WTC11 (cell line): Measurements from ENCODE around the gene LACC1. TPM values are rescaled to one million over a fixed set of nuclear protein-coding genes. Genes with fewer than 3 reads are reported as not detected.

ENCODE experiments used
- ATAC-seq: fragments of 200-7000 bp; cut with Tn5 transposase; 2 replicates; pipeline ENCODE4 v1.10.0; 2021; ENCODE audit warnings: mild to moderate bottlenecking, moderate library complexity
- CTCF ChIA-PET: fragments of 300-600 bp; sonication (Branson Sonifier 250); formaldehyde crosslinking; loops from one replicate; lab custom pipeline; 2021; ENCODE audit warnings: antibody characterized with exemption; lab: Charles Lee
- POLR2A ChIA-PET: fragments of 350-600 bp; sonication (Branson Sonifier 250); formaldehyde crosslinking; loops from one replicate; lab custom pipeline; 2021; ENCODE audit warnings: antibody characterized with exemption; lab: Charles Lee
- DNase-seq: peaks from one replicate; pipeline ENCODE4 v3.0.0; 2021; ENCODE audit warnings: low spot score
- H3K27ac Mint-ChIP-seq: 2 replicates; pipeline ENCODE4 v1.8.0; 2021; ENCODE audit warnings: mixed read lengths
- H3K27me3 Mint-ChIP-seq: 2 replicates; pipeline ENCODE4 v1.8.0; 2021; ENCODE audit warnings: low read depth, mild to moderate bottlenecking, moderate library complexity, mixed read lengths
- H3K36me3 Mint-ChIP-seq: 2 replicates; pipeline ENCODE4 v1.8.0; 2021; ENCODE audit warnings: mixed read lengths
- H3K4me1 Mint-ChIP-seq: 2 replicates; pipeline ENCODE4 v1.8.0; 2022; ENCODE audit warnings: mixed read lengths
- H3K4me3 Mint-ChIP-seq: 2 replicates; pipeline ENCODE4 v1.8.0; 2021; ENCODE audit warnings: mild to moderate bottlenecking, moderate library complexity, mixed read lengths
- H3K9me3 Mint-ChIP-seq: 2 replicates; pipeline ENCODE4 v1.8.0; 2021; ENCODE audit warnings: mixed read lengths
- AFF4 ChIP-seq: sonication (generic); formaldehyde crosslinking; IDR thresholded peaks from 2 replicates; pipeline ENCODE4 v1.8.1; 2023; ENCODE audit warnings: mild to moderate bottlenecking, missing genetic modification reagents, borderline replicate concordance
- AR ChIP-seq: fragments of 250-450 bp; sonication (Bioruptor Pico); IDR thresholded peaks from 2 replicates; pipeline ENCODE4 v1.9.0; 2021; ENCODE audit warnings: mild to moderate bottlenecking
- ATF1 ChIP-seq: sonication (generic); formaldehyde crosslinking; IDR thresholded peaks from 2 replicates; pipeline ENCODE4 v1.8.1; 2023; ENCODE audit warnings: mild to moderate bottlenecking, moderate library complexity, missing genetic modification reagents
- E2F1 ChIP-seq: sonication (generic); formaldehyde crosslinking; IDR thresholded peaks from 2 replicates; pipeline ENCODE4 v1.8.0; 2022; ENCODE audit warnings: mild to moderate bottlenecking, missing genetic modification reagents
- FOXP1 ChIP-seq: sonication (generic); formaldehyde crosslinking; IDR thresholded peaks from 2 replicates; pipeline ENCODE4 v1.8.0; 2022; ENCODE audit warnings: missing genetic modification reagents, mild to moderate bottlenecking, moderate library complexity, borderline replicate concordance
- NFYB ChIP-seq: sonication (generic); formaldehyde crosslinking; conservative IDR thresholded peaks from 2 replicates; pipeline ENCODE4 v1.8.0; 2022; ENCODE audit warnings: low read depth, missing genetic modification reagents
- SMAD4 ChIP-seq: sonication (generic); formaldehyde crosslinking; IDR thresholded peaks from 2 replicates; pipeline ENCODE4 v1.8.0; 2022; ENCODE audit warnings: mild to moderate bottlenecking, missing genetic modification reagents
- STAT6 ChIP-seq: sonication (generic); formaldehyde crosslinking; conservative IDR thresholded peaks from 2 replicates; pipeline ENCODE4 v1.8.1; 2023; ENCODE audit warnings: mild to moderate bottlenecking, low read depth, missing genetic modification reagents, moderate library complexity
- ZNF263 ChIP-seq: sonication (generic); formaldehyde crosslinking; IDR thresholded peaks from 2 replicates; pipeline ENCODE4 v1.8.1; 2022; ENCODE audit warnings: low read depth, mild to moderate bottlenecking, moderate library complexity, missing genetic modification reagents
- ZNF281 ChIP-seq: sonication (generic); formaldehyde crosslinking; IDR thresholded peaks from 2 replicates; pipeline ENCODE4 v1.8.0; 2023; ENCODE audit warnings: mild to moderate bottlenecking, missing genetic modification reagents
- total RNA-seq: library from RNA; stranded (reverse); gene quantifications from 3 replicates; pipeline ENCODE4 v1.2.3, GENCODE V29; 2021

LACC1 gene
- total RNA-seq, 1 experiment from 2014 or later: 5.5 TPM

GRCh38 chr13:43835701-43836100 lies 44.0 kb upstream of the LACC1 start:
- Mint-ChIP-seq H3K9me3 (peaks cover 2% of the 10 kb centered on the region), H3K4me1 (no peaks in the 10 kb centered on the region), H3K27ac (no peak overlapping the region), H3K27me3 (no peaks in the 10 kb centered on the region)
- DNase-seq: no peak
- no peak for ATAC-seq
- TF ChIP-seq SMAD4 (CRISPR knock-in tag) (no peak), STAT6 (CRISPR knock-in tag) (no peak), ZNF281 (CRISPR knock-in tag) (no peak), AFF4 (CRISPR knock-in tag) (no peak), NFYB (no peak)
- TF ChIP-seq, all 79 proteins: peak for 0
- Mint-ChIP-seq H3K36me3 (peaks cover 3% of the 10 kb centered on the region; the same call in 1 of the 2 replicates), H3K4me3 (no peak overlapping the region)
- ChIA-PET CTCF (no interaction called here), POLR2A (interaction anchor here (0.6 kb wide), 1 partner anchor 632 kb away, joined by 5 read pairs; no protein-coding TSS in a partner anchor)

GRCh38 chr13:43838909-43839308 lies 40.8 kb upstream of the LACC1 start:
- peaks cover 9% of the 10 kb centered on the region for H3K36me3 Mint-ChIP-seq
- POLR2A ChIA-PET: no interaction called here
- no peak for ATAC-seq
- no peak overlapping the region for H3K4me3 Mint-ChIP-seq
- H3K27me3 Mint-ChIP-seq: no peaks in the 10 kb centered on the region
- TF ChIP-seq FOXP1 (CRISPR knock-in tag): no peak
- CTCF ChIA-PET: no interaction called here
- H3K4me1 Mint-ChIP-seq: no peaks in the 10 kb centered on the region
- no peak overlapping the region for H3K27ac Mint-ChIP-seq
- no peak for DNase-seq
- H3K9me3 Mint-ChIP-seq: peaks cover 16% of the 10 kb centered on the region

- ChIA-PET POLR2A (no interaction called here), CTCF (no interaction called here)
- Mint-ChIP-seq H3K4me1 (no peaks in the 10 kb centered on the region), H3K9me3 (peaks cover 23% of the 10 kb centered on the region), H3K27me3 (no peaks in the 10 kb centered on the region; the same call in none of the 2 replicates), H3K27ac (no peak overlapping the region), H3K36me3 (peaks cover 23% of the 10 kb centered on the region), H3K4me3 (no peak overlapping the region)
- ATAC-seq (no peak), DNase-seq (no peak)
- TF ChIP-seq ATF1 (CRISPR knock-in tag): no peak
These were observed 33.1 kb upstream of the LACC1 start for GRCh38 chr13:43846496-43847158.

GRCh38 chr13:43848001-43848649 lies 31.6 kb upstream of the LACC1 start:
- Mint-ChIP-seq H3K4me1 (no peaks in the 10 kb centered on the region), H3K27ac (no peak overlapping the region), H3K36me3 (peaks cover 38% of the 10 kb centered on the region), H3K4me3 (no peak overlapping the region), H3K27me3 (no peaks in the 10 kb centered on the region; the same call in none of the 2 replicates), H3K9me3 (peaks cover 33% of the 10 kb centered on the region)
- CTCF ChIA-PET: no interaction called here
- DNase-seq (no peak), ATAC-seq (no peak)
- POLR2A ChIA-PET: no interaction called here
- TF ChIP-seq E2F1 (CRISPR knock-in tag) (no peak), ZNF263 (CRISPR knock-in tag) (no peak), NFYB (no peak), AR (CRISPR knock-in tag) (no peak)
